ENCODE results near the gene HSP90AA1.

DNA sequence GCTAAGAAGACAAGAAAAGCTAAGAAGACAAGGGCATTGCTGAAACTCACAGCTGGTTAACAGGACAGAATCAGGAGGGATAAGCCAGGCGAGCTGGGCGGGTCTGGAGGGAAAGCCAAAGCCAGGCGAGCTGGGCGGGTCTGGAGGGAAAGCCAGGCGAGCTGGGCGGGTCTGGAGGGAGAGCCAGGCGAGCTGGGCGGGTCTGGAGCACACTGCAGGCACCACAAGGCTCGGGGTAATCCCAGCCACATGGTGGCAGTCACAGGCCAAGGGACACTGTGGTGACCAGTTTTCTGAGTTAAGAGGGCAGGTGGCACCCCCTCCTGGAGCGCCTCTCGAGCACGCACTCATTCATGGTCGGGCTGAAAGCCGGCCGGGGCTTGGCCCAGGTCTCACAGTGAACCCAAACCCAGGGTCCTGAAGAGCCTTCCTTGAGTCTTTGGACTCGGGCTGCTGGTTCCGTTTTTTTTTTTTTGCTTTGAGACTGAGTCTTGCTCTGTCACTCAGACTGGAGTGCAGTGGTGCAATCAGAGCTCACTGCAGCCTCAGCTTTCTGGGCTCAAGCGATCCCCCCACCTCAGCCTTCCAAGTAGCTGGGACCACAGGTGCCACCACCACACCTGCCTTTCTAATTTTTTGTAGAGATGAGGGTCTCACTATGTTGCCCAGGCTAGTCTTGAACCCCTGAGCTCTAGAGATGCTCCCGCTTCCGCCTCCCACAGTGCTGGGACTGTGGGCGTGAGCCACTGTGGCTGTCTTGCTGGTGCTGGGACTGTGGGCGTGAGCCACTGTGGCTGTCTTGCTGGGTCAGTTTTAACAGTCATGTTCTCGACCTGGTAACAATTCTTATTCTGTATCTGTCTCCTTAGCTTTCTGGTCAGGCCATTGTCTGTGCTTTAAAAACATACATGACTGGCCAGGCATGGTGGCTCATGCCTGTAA is 40.2 kb downstream of the HSP90AA1 start:
- peak in 3 of 4 experiments; percentile 35 to 50 (median 39) for TF ChIP-seq CTCF (IDR thresholded peaks at IDR 0.05)
- TF ChIP-seq POLR2A (IDR thresholded peaks at IDR 0.05), result no peak
- no peak for TF ChIP-seq EP300 (IDR thresholded peaks at IDR 0.05)
